ENCODE data around the gene APOA5.

GRCh38 chr11:116773203-116774097 is 18.2 kb downstream of the APOA5 start:
- TF ChIP-seq, protein P1, sequence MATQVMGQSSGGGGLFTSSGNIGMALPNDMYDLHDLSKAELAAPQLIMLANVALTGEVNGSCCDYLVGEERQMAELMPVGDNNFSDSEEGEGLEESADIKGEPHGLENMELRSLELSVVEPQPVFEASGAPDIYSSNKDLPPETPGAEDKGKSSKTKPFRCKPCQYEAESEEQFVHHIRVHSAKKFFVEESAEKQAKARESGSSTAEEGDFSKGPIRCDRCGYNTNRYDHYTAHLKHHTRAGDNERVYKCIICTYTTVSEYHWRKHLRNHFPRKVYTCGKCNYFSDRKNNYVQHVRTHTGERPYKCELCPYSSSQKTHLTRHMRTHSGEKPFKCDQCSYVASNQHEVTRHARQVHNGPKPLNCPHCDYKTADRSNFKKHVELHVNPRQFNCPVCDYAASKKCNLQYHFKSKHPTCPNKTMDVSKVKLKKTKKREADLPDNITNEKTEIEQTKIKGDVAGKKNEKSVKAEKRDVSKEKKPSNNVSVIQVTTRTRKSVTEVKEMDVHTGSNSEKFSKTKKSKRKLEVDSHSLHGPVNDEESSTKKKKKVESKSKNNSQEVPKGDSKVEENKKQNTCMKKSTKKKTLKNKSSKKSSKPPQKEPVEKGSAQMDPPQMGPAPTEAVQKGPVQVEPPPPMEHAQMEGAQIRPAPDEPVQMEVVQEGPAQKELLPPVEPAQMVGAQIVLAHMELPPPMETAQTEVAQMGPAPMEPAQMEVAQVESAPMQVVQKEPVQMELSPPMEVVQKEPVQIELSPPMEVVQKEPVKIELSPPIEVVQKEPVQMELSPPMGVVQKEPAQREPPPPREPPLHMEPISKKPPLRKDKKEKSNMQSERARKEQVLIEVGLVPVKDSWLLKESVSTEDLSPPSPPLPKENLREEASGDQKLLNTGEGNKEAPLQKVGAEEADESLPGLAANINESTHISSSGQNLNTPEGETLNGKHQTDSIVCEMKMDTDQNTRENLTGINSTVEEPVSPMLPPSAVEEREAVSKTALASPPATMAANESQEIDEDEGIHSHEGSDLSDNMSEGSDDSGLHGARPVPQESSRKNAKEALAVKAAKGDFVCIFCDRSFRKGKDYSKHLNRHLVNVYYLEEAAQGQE (IDR thresholded peaks at IDR 0.05; ENCODE audit: insufficient read depth in 1 of 2, low read depth in 2 of 2, low read length in 2 of 2), result no peak
- TF ChIP-seq SIN3A (IDR thresholded peaks at IDR 0.05; ENCODE audit: borderline replicate concordance, insufficient read depth, low read length) (no peak), POLR2AphosphoS5 (IDR thresholded peaks at IDR 0.05; ENCODE audit: low read depth, low read length) (no peak; the same call in 1 of the 2 replicates), TAF1 (IDR thresholded peaks at IDR 0.05; ENCODE audit: borderline replicate concordance, insufficient read depth, low read length) (no peak), FOXP2 (optimal IDR thresholded peaks at IDR 0.05; ENCODE audit: borderline replicate concordance, extremely low read depth, extremely low read length, insufficient read depth) (no peak)
